Sigmoid colon (tissue), 7 donors: ENCODE measurements around the gene HHATL. TPM values are rescaled to one million over a fixed set of nuclear protein-coding genes. Genes with fewer than 3 reads are reported as not detected.

Experiments
- DNase-seq: peaks from one replicate; pipeline ENCODE4 v3.0.0-alpha.2; 2019
- H3K27ac ChIP-seq, 4 donors: fragments of 200-600 bp; sonication (generic); one replicate each; pipeline ENCODE4 v1.5.1; 2016 to 2019; ENCODE audit warnings: mild to moderate bottlenecking in 1 of 4
- H3K27me3 ChIP-seq, 3 donors: fragments of 200-600 bp; sonication (generic); one replicate each; pipeline ENCODE4 v1.5.1; 2019; ENCODE audit warnings: mild to moderate bottlenecking in 1 of 3
- H3K36me3 ChIP-seq, 4 donors: fragments of 200-600 bp; sonication (generic); one replicate each; pipeline ENCODE4 v1.5.1; 2016 to 2019
- H3K4me1 ChIP-seq, 4 donors: fragments of 200-600 bp; sonication (generic); one replicate each; pipeline ENCODE4 v1.5.1; 2017 to 2019
- H3K4me3 ChIP-seq, 4 donors: fragments of 200-600 bp; sonication (generic); one replicate each; pipeline ENCODE4 v1.5.1; 2017 to 2019; ENCODE audit warnings: mild to moderate bottlenecking in 2 of 4, moderate library complexity in 1 of 4
- H3K9me3 ChIP-seq, 4 donors: fragments of 200-600 bp in 3 of 4; sonication (generic) in 3 of 4; one replicate each; pipeline versions ENCODE4 v1.5.1 to v1.6.1; 2013 to 2019
- EP300 ChIP-seq, 4 donors: sonication (generic); formaldehyde crosslinking; IDR thresholded peaks; one replicate each; pipeline ENCODE4 v1.6.1; 2017; ENCODE audit warnings: antibody characterized with exemption in 4 of 4
- POLR2A ChIP-seq, 2 donors: fragments of 450-650 bp; IDR thresholded peaks; one replicate each; pipeline ENCODE4 v1.6.1; 2016; ENCODE audit warnings: antibody characterized with exemption in 2 of 2, mild to moderate bottlenecking in 2 of 2, moderate library complexity in 2 of 2
- POLR2AphosphoS5 ChIP-seq, 4 donors: sonication (generic); formaldehyde crosslinking; IDR thresholded peaks; one replicate each; pipeline ENCODE4 v1.6.1; 2017; ENCODE audit warnings: antibody characterized with exemption in 4 of 4
- WGBS, 2 donors: extraction: QIAGEN DNeasy Blood & Tissue Kit; methylation state at CpG; one replicate each; pipeline ENCODE4 v1.1.7; 2013; 5-methylcytosine and 5-hydroxymethylcytosine counted together
- intact Hi-C: fragments of 100-400 bp; cut with DNase I; formaldehyde crosslinking; loops from one replicate; pipeline ENCODE4 v1.15.1; 2023
- polyA plus RNA-seq, 3 donors: library from polyadenylated mRNA; stranded (reverse); fragments of 200-250 nt; gene quantifications; one replicate each; pipeline ENCODE4 v1.2.3, GENCODE V29; 2013
- total RNA-seq, 4 donors: library from RNA; depleted of rRNA; stranded (reverse); fragments of >200 nt; gene quantifications; one replicate each; pipeline ENCODE4 v1.1.0, GENCODE V29; 2016
- TF ChIP-seq, protein P1 (sequence below), 4 experiments: fragments of 450-650 bp in 3 of 4; fragments of 200-600 bp in 1 of 4; IDR thresholded peaks; one replicate each; pipeline ENCODE4 v1.5.1; 2016 to 2019; ENCODE audit warnings: antibody characterized with exemption in 4 of 4, mild to moderate bottlenecking in 3 of 4, moderate library complexity in 2 of 4
- donor health status: healthy with polysubstance abuse.
- donor health status: Bipolar disorder and iron deficiency.
- donor health status: healthy.

Gene HHATL
- total and polyA plus RNA-seq, 7 donors, result 0.31 to 1.4 TPM; not detected in 5

DNA sequence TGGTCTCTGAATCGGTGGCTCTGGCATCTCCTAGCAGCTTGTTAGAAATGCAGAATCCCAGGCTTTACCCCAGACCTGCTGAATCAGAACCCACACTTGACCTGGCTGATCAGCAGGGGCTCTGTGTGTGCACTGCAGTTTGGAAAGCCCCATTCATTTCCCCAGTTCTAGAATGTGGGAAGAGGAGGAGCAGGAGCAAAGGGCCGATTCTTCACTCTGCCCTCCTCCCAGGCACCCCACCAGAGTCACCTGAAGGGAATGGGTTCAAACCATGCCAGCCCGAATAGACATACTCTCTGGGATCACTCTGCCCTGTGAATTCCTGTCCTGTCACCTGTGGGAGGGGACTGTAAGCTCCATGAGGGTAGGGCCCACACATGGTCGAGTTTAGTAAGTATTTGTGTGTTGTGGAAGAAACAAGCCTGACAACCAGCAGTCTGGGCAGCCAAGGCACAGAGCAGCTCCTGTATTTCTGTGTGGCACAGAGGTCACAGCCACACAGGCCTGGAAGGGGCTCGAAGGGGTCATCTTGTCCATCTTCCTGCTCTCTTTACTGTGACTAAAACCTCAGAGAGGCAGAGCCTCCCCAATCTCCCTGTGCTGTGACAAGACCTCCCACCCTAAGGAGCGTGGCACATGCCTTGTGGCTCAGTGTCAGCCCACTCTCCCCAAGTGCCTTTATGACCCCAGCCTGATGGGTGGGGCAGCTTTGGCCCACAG lies 29.0 kb upstream of the HHATL start:
- Histone ChIP-seq H3K36me3 (no peaks in the 10 kb centered on the region), H3K4me1 (peaks cover 0 to 6% (median 2%) of the 10 kb centered on the region in 4 donors), H3K27me3 (no peaks in the 10 kb centered on the region), H3K4me3 (no peak overlapping the region), H3K9me3 (no peaks in the 10 kb centered on the region), H3K27ac (peak overlapping the region in 3 of 4 donors; percentile 18 to 62 (median 41))
- 79 to 84% methylated on average over 6 of the region's 6 CpGs for WGBS, 2 donors
- no peak for TF ChIP-seq EP300 (IDR thresholded peaks at IDR 0.05)
- TF ChIP-seq POLR2A (IDR thresholded peaks at IDR 0.05), result no peak
- TF ChIP-seq POLR2AphosphoS5 (IDR thresholded peaks at IDR 0.05), result no peak
- TF ChIP-seq, protein P1, sequence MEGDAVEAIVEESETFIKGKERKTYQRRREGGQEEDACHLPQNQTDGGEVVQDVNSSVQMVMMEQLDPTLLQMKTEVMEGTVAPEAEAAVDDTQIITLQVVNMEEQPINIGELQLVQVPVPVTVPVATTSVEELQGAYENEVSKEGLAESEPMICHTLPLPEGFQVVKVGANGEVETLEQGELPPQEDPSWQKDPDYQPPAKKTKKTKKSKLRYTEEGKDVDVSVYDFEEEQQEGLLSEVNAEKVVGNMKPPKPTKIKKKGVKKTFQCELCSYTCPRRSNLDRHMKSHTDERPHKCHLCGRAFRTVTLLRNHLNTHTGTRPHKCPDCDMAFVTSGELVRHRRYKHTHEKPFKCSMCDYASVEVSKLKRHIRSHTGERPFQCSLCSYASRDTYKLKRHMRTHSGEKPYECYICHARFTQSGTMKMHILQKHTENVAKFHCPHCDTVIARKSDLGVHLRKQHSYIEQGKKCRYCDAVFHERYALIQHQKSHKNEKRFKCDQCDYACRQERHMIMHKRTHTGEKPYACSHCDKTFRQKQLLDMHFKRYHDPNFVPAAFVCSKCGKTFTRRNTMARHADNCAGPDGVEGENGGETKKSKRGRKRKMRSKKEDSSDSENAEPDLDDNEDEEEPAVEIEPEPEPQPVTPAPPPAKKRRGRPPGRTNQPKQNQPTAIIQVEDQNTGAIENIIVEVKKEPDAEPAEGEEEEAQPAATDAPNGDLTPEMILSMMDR (IDR thresholded peaks at IDR 0.05), result no peak
- intact Hi-C loops, result no loop called here
- peak; percentile 44 for DNase-seq

DNA sequence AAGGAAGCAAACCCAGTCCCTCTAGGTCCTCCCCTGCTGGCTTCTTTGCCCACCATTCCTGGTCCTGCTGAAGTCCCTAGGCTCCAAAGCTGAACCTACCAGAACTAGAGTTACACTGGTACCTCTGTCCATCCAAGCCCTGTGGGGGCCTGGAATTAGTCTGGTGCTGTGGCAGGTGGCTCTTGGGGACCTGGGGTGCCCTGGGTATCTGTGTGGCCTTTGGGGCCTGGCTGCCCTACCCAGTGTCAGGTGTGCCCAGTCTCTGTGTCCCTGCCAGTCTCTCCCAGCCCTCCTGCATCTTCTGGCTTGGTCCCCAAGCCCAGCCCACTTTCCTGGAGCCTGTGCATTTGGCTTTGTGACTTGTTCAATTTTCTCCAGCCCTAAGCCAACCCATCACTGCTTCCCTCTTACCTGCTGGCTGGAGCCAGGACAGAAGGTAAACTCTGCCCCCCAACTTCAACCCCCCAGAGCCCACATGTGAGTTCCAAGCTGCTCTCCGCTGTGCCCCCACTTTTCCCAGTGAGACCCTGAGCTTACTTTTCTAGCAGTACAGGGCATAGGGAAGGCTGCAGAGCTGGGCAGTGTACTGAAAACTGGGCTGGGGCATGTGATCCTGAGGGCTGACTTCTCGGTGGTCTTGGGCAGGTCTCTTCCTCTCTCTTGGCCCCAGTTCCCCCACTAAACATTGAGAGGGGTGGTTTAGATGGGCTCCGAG lies 28.3 kb upstream of the HHATL start:
- DNase-seq, result peak; percentile 51
- 80 to 90% methylated on average over 3 of the region's 3 CpGs for WGBS, 2 donors

DNA sequence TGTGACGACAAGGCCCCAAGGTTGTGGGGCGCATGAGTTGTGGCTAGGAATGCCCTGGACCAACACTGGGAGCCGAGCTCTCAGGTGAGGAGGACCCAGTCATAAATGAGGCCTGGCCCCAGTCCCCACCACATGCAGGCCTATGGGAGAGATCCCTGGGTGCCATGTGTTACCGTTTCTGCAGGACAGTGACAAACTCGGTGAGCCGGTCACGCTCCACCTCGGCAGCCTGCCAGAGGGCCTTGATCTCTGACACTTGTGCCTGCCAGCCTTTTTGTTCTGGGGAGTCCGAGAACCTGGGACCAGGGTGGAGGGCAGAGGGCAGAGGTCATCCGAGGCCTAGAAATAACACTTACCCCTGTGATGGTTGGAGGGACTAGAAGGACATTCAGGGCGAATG lies 27.7 kb upstream of the HHATL start:
- Histone ChIP-seq H3K27me3 (no peaks in the 10 kb centered on the region), H3K9me3 (no peaks in the 10 kb centered on the region), H3K4me3 (no peak overlapping the region), H3K27ac (no peak overlapping the region), H3K4me1 (peaks cover 0 to 6% (median 2%) of the 10 kb centered on the region in 4 donors), H3K36me3 (no peaks in the 10 kb centered on the region)
- DNase-seq, result peak; percentile 46
- no peak for TF ChIP-seq EP300 (IDR thresholded peaks at IDR 0.05)
- TF ChIP-seq POLR2A (IDR thresholded peaks at IDR 0.05), result no peak
- TF ChIP-seq, protein P1 (IDR thresholded peaks at IDR 0.05), result no peak
- no peak for TF ChIP-seq POLR2AphosphoS5 (IDR thresholded peaks at IDR 0.05)
- intact Hi-C loops, result no loop called here
- 90 to 91% methylated on average over 11 of the region's 11 CpGs for WGBS, 2 donors

More for the DNA sequence above, 28.3 kb upstream of the HHATL start:
- Histone ChIP-seq H3K4me3 (no peak overlapping the region), H3K9me3 (no peaks in the 10 kb centered on the region), H3K27ac (peak overlapping the region in 2 of 4 donors; percentile 41 to 62), H3K36me3 (no peaks in the 10 kb centered on the region), H3K4me1 (peaks cover 0 to 6% (median 2%) of the 10 kb centered on the region in 4 donors), H3K27me3 (no peaks in the 10 kb centered on the region)
- TF ChIP-seq POLR2AphosphoS5 (IDR thresholded peaks at IDR 0.05) (no peak), EP300 (IDR thresholded peaks at IDR 0.05) (no peak), POLR2A (IDR thresholded peaks at IDR 0.05) (no peak)
- TF ChIP-seq, protein P1 (IDR thresholded peaks at IDR 0.05), result no peak
- intact Hi-C loops, result no loop called here

DNA sequence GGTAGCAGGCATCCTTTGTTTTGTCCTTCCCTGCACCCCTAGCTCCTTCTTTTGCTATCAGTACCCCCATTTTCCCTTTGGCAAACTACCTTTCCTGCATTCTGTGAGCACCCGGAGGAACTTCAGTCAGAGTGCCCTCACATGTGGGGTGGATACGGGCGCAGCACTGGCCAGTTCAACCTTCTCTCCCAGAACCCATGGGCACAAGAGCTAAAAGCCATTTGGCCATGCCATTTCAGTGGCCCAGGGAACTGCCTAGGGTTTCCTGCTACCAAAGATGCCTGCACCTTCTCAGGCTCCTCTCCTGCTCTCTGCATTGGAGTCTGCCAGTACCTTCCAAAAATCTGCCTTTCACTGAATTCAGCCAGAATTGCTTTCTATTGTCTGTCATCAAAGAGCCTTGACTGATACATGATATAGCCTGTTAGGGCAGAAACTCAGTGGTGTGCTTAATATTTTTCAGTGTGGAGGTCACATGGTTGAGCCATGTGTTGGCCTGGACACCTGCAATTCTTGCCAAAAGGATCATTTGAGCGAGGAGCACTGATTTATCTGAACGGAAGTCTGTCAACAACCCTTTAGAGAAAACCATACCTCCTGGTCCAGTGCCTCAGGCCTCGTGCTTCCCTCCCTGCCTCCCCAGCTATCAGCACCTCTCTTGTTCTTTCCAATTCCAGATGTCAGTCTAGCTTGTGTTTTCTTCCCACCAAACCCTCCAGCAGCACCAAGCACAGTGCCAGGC lies 27.0 kb upstream of the HHATL start:
- TF ChIP-seq POLR2AphosphoS5 (IDR thresholded peaks at IDR 0.05) (no peak), POLR2A (IDR thresholded peaks at IDR 0.05) (no peak), EP300 (IDR thresholded peaks at IDR 0.05) (no peak)
- TF ChIP-seq, protein P1 (IDR thresholded peaks at IDR 0.05), result no peak
- peak; percentile 13 for DNase-seq
- WGBS, 2 donors, result 85 to 86% methylated on average over 6 of the region's 6 CpGs
- no peaks in the 10 kb centered on the region for H3K36me3 ChIP-seq
- no peaks in the 10 kb centered on the region for H3K9me3 ChIP-seq
- peaks cover 0 to 6% (median 2%) of the 10 kb centered on the region in 4 donors for H3K4me1 ChIP-seq
- no peak overlapping the region for H3K27ac ChIP-seq
- intact Hi-C loops, result no loop called here
- H3K27me3 ChIP-seq, result no peaks in the 10 kb centered on the region
- H3K4me3 ChIP-seq, result no peak overlapping the region
